ENCODE data around the gene DTNBP1.

Gene DTNBP1

DNA sequence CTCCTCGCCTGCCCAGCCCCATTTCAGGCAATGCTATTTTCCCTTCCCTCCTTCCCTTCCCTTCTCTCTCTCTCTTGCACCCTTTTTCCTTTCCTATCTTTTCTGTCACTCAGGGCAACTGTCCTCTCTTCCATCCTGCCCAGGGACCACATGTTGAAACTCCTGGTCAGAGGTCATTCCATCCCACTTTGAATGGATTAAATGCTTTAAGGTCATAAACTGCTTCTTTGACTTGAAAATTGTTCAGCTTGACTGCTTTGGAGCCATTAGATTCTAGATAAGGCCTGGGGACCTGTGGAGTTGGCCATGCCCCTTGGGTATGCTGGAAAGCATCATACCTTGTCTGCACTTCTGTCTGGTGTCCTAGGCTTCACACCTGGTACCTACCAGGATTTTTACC lies 106.1 kb downstream of the DTNBP1 start:
- no peak overlapping the region for H3K23ac ChIP-seq (ENCODE audit: low read length)
- no peaks in the 10 kb centered on the region for H3K79me1 ChIP-seq (ENCODE audit: low read length)
- no peak overlapping the region for H2BK5ac ChIP-seq (ENCODE audit: low read length)
- H3K4me2 ChIP-seq (ENCODE audit: low read length) = no peak overlapping the region
- H3K9ac ChIP-seq (ENCODE audit: low read length) = no peak overlapping the region
- H3K27me3 ChIP-seq (ENCODE audit: insufficient read depth, low read length, poor library complexity) = no peaks in the 10 kb centered on the region
- no peak overlapping the region for H3K4me3 ChIP-seq (ENCODE audit: low read length)
- H2AK5ac ChIP-seq (ENCODE audit: low read length) = no peak overlapping the region
- no peak overlapping the region for H3K18ac ChIP-seq (ENCODE audit: low read length)
- no peak for DNase-seq
- H2BK15ac ChIP-seq (replicated peaks; ENCODE audit: low read depth) = no peak overlapping the region
- H4K8ac ChIP-seq (ENCODE audit: low read depth, low read length) = no peak overlapping the region
- H3K36me3 ChIP-seq (ENCODE audit: control insufficient read depth, insufficient read depth, low read length) = no peaks in the 10 kb centered on the region
- no peak overlapping the region for H2BK120ac ChIP-seq (ENCODE audit: low read depth, low read length)
- H3K79me2 ChIP-seq (ENCODE audit: control insufficient read depth, insufficient read depth, low read length) = no peaks in the 10 kb centered on the region
- no CpG with 5 or more reads among the region's 1 CpG for WGBS (ENCODE audit: extremely low coverage, insufficient coverage, low lambda C conversion rate)
- H3K4ac ChIP-seq (ENCODE audit: low read depth, low read length) = no peak overlapping the region
- H3K27ac ChIP-seq (ENCODE audit: low read depth, low read length) = no peak overlapping the region
- H3K56ac ChIP-seq (ENCODE audit: low read length) = no peak overlapping the region
- no peak overlapping the region for H4K5ac ChIP-seq (ENCODE audit: low read length)
- H3K4me1 ChIP-seq (ENCODE audit: control insufficient read depth, low read depth, low read length) = peaks cover 3% of the 10 kb centered on the region

DNA sequence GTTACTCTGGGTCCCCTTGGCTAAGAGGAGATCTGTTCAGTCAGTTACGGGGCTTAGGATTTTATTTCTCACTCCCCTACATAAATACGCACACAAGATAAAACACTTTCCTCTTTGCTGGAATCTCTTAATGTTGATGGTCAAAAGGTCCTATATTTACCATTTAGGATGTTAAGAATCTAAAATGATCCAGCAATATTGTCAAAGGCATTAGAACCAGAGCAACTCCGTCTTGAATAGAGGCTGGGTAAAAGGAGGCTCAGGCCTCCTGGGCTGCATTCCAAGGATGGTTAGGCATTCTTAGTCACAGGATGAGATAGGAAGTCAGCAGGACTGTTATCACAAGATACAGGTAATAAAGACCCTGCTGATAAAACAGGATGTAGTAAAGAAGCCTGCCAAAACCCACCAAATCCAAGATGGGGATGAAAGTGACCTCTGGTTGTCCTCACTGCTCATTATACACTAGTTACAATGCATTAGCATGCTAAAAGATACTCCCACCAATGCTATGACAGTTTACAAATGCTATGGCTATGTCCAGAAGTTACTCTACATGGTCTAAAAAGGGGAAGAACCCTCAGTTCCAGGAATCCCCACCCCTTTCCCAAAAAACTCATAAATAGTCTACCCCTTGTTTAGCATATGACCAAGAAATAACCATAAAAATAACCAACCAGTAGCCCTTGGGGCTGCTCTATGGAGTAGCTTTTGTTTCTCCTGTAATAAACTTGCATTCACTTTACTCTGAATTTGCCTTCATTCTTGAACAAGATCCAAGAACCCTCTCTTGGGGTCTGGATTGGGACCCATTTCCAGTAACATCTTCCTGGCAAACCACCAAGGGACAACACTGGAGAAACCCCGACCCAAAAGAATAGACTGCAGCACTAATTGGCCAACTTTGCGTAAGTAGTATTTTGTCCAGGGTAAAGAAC lies 107.5 kb downstream of the DTNBP1 start:
- Histone ChIP-seq H3K4me2 (ENCODE audit: low read length) (no peak overlapping the region), H3K36me3 (ENCODE audit: control insufficient read depth, insufficient read depth, low read length) (no peaks in the 10 kb centered on the region), H3K4ac (ENCODE audit: low read depth, low read length) (peak overlapping the region; percentile 65), H2BK5ac (ENCODE audit: low read length) (no peak overlapping the region), H3K56ac (ENCODE audit: low read length) (no peak overlapping the region), H4K8ac (ENCODE audit: low read depth, low read length) (no peak overlapping the region), H3K27ac (ENCODE audit: low read depth, low read length) (no peak overlapping the region), H3K27me3 (ENCODE audit: insufficient read depth, low read length, poor library complexity) (no peaks in the 10 kb centered on the region), H4K5ac (ENCODE audit: low read length) (no peak overlapping the region), H2BK120ac (ENCODE audit: low read depth, low read length) (no peak overlapping the region), H3K18ac (ENCODE audit: low read length) (peak overlapping the region; percentile 53), H2AK5ac (ENCODE audit: low read length) (no peak overlapping the region), H3K79me2 (ENCODE audit: control insufficient read depth, insufficient read depth, low read length) (no peaks in the 10 kb centered on the region), H3K23ac (ENCODE audit: low read length) (no peak overlapping the region), H3K79me1 (ENCODE audit: low read length) (no peaks in the 10 kb centered on the region), H3K9ac (ENCODE audit: low read length) (no peak overlapping the region), H2BK15ac (replicated peaks; ENCODE audit: low read depth) (no peak overlapping the region), H3K4me1 (ENCODE audit: control insufficient read depth, low read depth, low read length) (peaks cover 3% of the 10 kb centered on the region), H3K4me3 (ENCODE audit: low read length) (no peak overlapping the region)
- WGBS (ENCODE audit: extremely low coverage, insufficient coverage, low lambda C conversion rate) = no CpG with 5 or more reads among the region's 5 CpGs
- DNase-seq = peak; percentile 92

DNA sequence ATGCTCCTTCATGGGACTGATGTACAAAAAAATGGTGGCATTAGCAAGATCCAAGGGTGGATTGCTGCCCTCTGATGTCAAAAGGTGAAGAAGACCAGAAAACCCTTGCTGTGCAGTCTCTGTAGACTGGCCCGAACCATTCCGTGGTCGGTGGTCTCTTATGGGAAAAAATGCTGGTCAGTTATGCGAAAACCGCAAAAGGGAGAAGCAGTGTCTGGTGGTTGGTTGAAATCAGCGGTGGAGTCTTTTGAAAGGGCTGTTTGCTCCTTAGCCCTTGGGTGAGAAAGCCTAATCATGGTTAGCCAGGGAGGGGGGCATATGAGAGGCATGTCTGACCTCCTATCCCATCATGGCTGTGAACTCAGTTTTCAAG lies 108.1 kb downstream of the DTNBP1 start:
- WGBS (ENCODE audit: extremely low coverage, insufficient coverage, low lambda C conversion rate) = no CpG with 5 or more reads among the region's 6 CpGs
- H3K4me2 ChIP-seq (ENCODE audit: low read length) = no peak overlapping the region
- H2AK5ac ChIP-seq (ENCODE audit: low read length) = no peak overlapping the region
- H3K27me3 ChIP-seq (ENCODE audit: insufficient read depth, low read length, poor library complexity) = no peaks in the 10 kb centered on the region
- no peak overlapping the region for H3K27ac ChIP-seq (ENCODE audit: low read depth, low read length)
- H3K4ac ChIP-seq (ENCODE audit: low read depth, low read length) = no peak overlapping the region
- no peak overlapping the region for H2BK5ac ChIP-seq (ENCODE audit: low read length)
- H4K5ac ChIP-seq (ENCODE audit: low read length) = no peak overlapping the region
- peak overlapping the region; percentile 39 for H3K18ac ChIP-seq (ENCODE audit: low read length)
- no peak overlapping the region for H4K8ac ChIP-seq (ENCODE audit: low read depth, low read length)
- no peak overlapping the region for H3K9ac ChIP-seq (ENCODE audit: low read length)
- no peak overlapping the region for H3K4me3 ChIP-seq (ENCODE audit: low read length)
- H2BK15ac ChIP-seq (replicated peaks; ENCODE audit: low read depth) = no peak overlapping the region
- no peak overlapping the region for H2BK120ac ChIP-seq (ENCODE audit: low read depth, low read length)
- peaks cover 3% of the 10 kb centered on the region for H3K4me1 ChIP-seq (ENCODE audit: control insufficient read depth, low read depth, low read length)
- no peaks in the 10 kb centered on the region for H3K79me2 ChIP-seq (ENCODE audit: control insufficient read depth, insufficient read depth, low read length)
- H3K36me3 ChIP-seq (ENCODE audit: control insufficient read depth, insufficient read depth, low read length) = no peaks in the 10 kb centered on the region
- DNase-seq = no peak
- H3K23ac ChIP-seq (ENCODE audit: low read length) = no peak overlapping the region
- no peak overlapping the region for H3K56ac ChIP-seq (ENCODE audit: low read length)
- no peaks in the 10 kb centered on the region for H3K79me1 ChIP-seq (ENCODE audit: low read length)

DNA sequence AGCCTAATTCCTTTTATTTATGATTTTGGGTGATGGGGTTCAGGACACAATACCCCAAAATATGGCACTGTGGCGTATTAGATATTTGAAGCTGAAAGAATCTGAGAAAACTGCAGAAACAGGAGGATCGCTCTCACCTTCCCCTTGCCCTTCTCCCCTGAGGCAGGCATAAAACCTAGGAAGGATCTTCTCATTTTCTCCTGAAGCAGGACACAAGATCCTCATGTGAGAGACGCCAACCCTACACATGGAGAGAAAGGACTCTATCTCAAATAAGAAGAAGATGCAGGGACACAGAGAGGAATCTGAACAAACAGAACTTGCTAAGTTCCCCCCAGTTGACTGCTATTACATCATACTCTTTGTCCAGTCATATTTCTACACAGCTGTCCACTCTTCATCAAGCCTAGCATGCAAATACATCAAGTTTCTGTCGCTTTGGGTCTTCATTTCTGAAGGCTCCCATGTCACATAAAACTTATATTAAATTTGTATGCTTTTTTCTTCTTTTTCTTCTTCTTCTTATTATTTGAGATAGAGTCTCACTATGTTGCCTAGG lies 109.0 kb downstream of the DTNBP1 start:
- Histone ChIP-seq H4K5ac (ENCODE audit: low read length) (no peak overlapping the region), H3K4me3 (ENCODE audit: low read length) (no peak overlapping the region), H2BK120ac (ENCODE audit: low read depth, low read length) (peak overlapping the region; percentile 78), H3K27me3 (ENCODE audit: insufficient read depth, low read length, poor library complexity) (no peaks in the 10 kb centered on the region), H3K4ac (ENCODE audit: low read depth, low read length) (no peak overlapping the region), H3K36me3 (ENCODE audit: control insufficient read depth, insufficient read depth, low read length) (no peaks in the 10 kb centered on the region), H3K23ac (ENCODE audit: low read length) (no peak overlapping the region), H3K79me2 (ENCODE audit: control insufficient read depth, insufficient read depth, low read length) (no peaks in the 10 kb centered on the region), H3K27ac (ENCODE audit: low read depth, low read length) (no peak overlapping the region), H2BK5ac (ENCODE audit: low read length) (no peak overlapping the region), H3K4me2 (ENCODE audit: low read length) (no peak overlapping the region), H3K18ac (ENCODE audit: low read length) (peak overlapping the region; percentile 66), H2AK5ac (ENCODE audit: low read length) (no peak overlapping the region), H3K79me1 (ENCODE audit: low read length) (no peaks in the 10 kb centered on the region), H2BK15ac (replicated peaks; ENCODE audit: low read depth) (peak overlapping the region; percentile 28), H3K9ac (ENCODE audit: low read length) (no peak overlapping the region), H3K4me1 (ENCODE audit: control insufficient read depth, low read depth, low read length) (peaks cover 3% of the 10 kb centered on the region), H4K8ac (ENCODE audit: low read depth, low read length) (no peak overlapping the region), H3K56ac (ENCODE audit: low read length) (peak overlapping the region; percentile 58)
- WGBS (ENCODE audit: extremely low coverage, insufficient coverage, low lambda C conversion rate) = no CpG with 5 or more reads among the region's 4 CpGs
- DNase-seq = no peak

DNA sequence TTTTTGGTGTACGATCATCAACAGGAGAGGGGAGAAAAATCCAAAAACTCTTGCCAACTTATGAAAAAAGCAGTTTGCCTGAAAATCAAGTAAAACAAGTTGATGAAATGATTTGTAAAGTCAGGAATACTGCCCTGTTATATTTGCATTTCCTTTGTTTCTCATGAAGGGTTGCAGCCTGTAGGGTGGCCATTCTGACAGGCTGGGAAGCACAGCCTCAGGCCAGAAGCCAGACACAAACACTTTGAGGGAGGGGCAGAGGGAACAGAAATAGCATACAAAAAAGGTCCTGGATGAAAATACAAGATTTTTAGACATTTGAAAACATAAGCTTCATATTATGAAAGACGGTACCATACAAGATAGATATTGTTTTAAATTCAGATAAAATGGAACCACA lies 109.8 kb downstream of the DTNBP1 start:
- Histone ChIP-seq H3K4ac (ENCODE audit: low read depth, low read length) (no peak overlapping the region), H3K27ac (ENCODE audit: low read depth, low read length) (no peak overlapping the region), H3K36me3 (ENCODE audit: control insufficient read depth, insufficient read depth, low read length) (no peaks in the 10 kb centered on the region), H3K79me2 (ENCODE audit: control insufficient read depth, insufficient read depth, low read length) (no peaks in the 10 kb centered on the region), H3K4me2 (ENCODE audit: low read length) (no peak overlapping the region), H3K79me1 (ENCODE audit: low read length) (no peaks in the 10 kb centered on the region), H3K27me3 (ENCODE audit: insufficient read depth, low read length, poor library complexity) (no peaks in the 10 kb centered on the region), H2BK5ac (ENCODE audit: low read length) (no peak overlapping the region), H3K4me1 (ENCODE audit: control insufficient read depth, low read depth, low read length) (peaks cover 3% of the 10 kb centered on the region), H2BK120ac (ENCODE audit: low read depth, low read length) (no peak overlapping the region), H3K9ac (ENCODE audit: low read length) (no peak overlapping the region), H3K56ac (ENCODE audit: low read length) (no peak overlapping the region), H4K8ac (ENCODE audit: low read depth, low read length) (no peak overlapping the region), H2AK5ac (ENCODE audit: low read length) (no peak overlapping the region), H3K18ac (ENCODE audit: low read length) (no peak overlapping the region), H4K5ac (ENCODE audit: low read length) (no peak overlapping the region), H3K23ac (ENCODE audit: low read length) (no peak overlapping the region), H2BK15ac (replicated peaks; ENCODE audit: low read depth) (no peak overlapping the region), H3K4me3 (ENCODE audit: low read length) (no peak overlapping the region)
- no CpG with 5 or more reads among the region's 2 CpGs for WGBS (ENCODE audit: extremely low coverage, insufficient coverage, low lambda C conversion rate)
- DNase-seq = peak; percentile 45

Measured in mesendoderm (in vitro differentiated cells).